SK-N-SH treated with all-trans-retinoic acid at 6 μM for 48 hours (cell line): Measurements from ENCODE around the gene DYNC1LI1.

Experiments used
- ATAC-seq: fragments of 200-7000 bp; cut with Tn5 transposase; 3 replicates; pipeline ENCODE4 v1.9.1; 2020; ENCODE audit warnings: mild to moderate bottlenecking, moderate library complexity
- ARNTL ChIP-seq: fragments of 450-650 bp; formaldehyde crosslinking; IDR thresholded peaks from 2 replicates; pipeline ENCODE4 v1.5.0; 2020; ENCODE audit warnings: low read depth, mild to moderate bottlenecking, moderate library complexity, borderline replicate concordance
- BACH2 ChIP-seq: fragments of 250-450 bp; sonication (Bioruptor Pico); IDR thresholded peaks from 2 replicates; pipeline ENCODE4 v1.9.0; 2021; ENCODE audit warnings: mild to moderate bottlenecking, borderline replicate concordance
- CSDC2 ChIP-seq: fragments of 250-450 bp; sonication (Bioruptor Pico); IDR thresholded peaks from 2 replicates; pipeline ENCODE4 v1.5.0; 2020; ENCODE audit warnings: mild to moderate bottlenecking, moderate library complexity
- CSRNP3 ChIP-seq: fragments of 250-450 bp; sonication (Bioruptor Pico); IDR thresholded peaks from 2 replicates; pipeline ENCODE4 v1.5.1; 2021; ENCODE audit warnings: mild to moderate bottlenecking, moderate library complexity
- ESRRG ChIP-seq: fragments of 250-450 bp; sonication (Bioruptor Pico); IDR thresholded peaks from 2 replicates; pipeline ENCODE4 v1.6.1; 2021; ENCODE audit warnings: mild to moderate bottlenecking
- GLIS3 ChIP-seq: fragments of 250-450 bp; sonication (Bioruptor Pico); IDR thresholded peaks from 2 replicates; pipeline ENCODE4 v1.5.0; 2020; ENCODE audit warnings: mild to moderate bottlenecking, moderate library complexity
- ISL1 ChIP-seq: fragments of 250-450 bp; sonication (Bioruptor Pico); IDR thresholded peaks from 2 replicates; pipeline ENCODE4 v2.1.2; 2022; ENCODE audit warnings: mild to moderate bottlenecking, moderate library complexity
- OSR1 ChIP-seq: fragments of 250-450 bp; sonication (Bioruptor Pico); IDR thresholded peaks from 2 replicates; pipeline ENCODE4 v1.8.0; 2022; ENCODE audit warnings: moderate library complexity, mild to moderate bottlenecking, inconsistent platforms
- PATZ1 ChIP-seq: fragments of 250-450 bp; sonication (Bioruptor Pico); IDR thresholded peaks from 2 replicates; pipeline ENCODE4 v1.8.0; 2020; ENCODE audit warnings: mild to moderate bottlenecking, moderate library complexity, borderline replicate concordance
- POU6F1 ChIP-seq: fragments of 250-450 bp; sonication (Bioruptor Pico); IDR thresholded peaks from 2 replicates; pipeline ENCODE4 v1.8.0; 2021; ENCODE audit warnings: low read depth, mild to moderate bottlenecking, moderate library complexity, borderline replicate concordance
- PPARA ChIP-seq: fragments of 250-450 bp; sonication (Bioruptor Pico); IDR thresholded peaks from 2 replicates; pipeline ENCODE4 v1.5.0; 2020; ENCODE audit warnings: mild to moderate bottlenecking, borderline replicate concordance
- RARB ChIP-seq: fragments of 250-450 bp; sonication (Bioruptor Pico); IDR thresholded peaks from 2 replicates; pipeline ENCODE4 v1.8.0; 2021; ENCODE audit warnings: mild to moderate bottlenecking, moderate library complexity
- SNAI2 ChIP-seq: fragments of 250-450 bp; sonication (Bioruptor Pico); IDR thresholded peaks from 2 replicates; pipeline ENCODE4 v1.5.0; 2020; ENCODE audit warnings: mild to moderate bottlenecking, moderate library complexity
- TCF4 ChIP-seq: fragments of 250-450 bp; sonication (Bioruptor Pico); IDR thresholded peaks from 2 replicates; pipeline ENCODE4 v1.8.0; 2021; ENCODE audit warnings: mild to moderate bottlenecking, moderate library complexity, borderline replicate concordance
- TSHZ2 ChIP-seq: fragments of 250-450 bp; sonication (Bioruptor Pico); IDR thresholded peaks from 2 replicates; pipeline ENCODE4 v1.5.0; 2020; ENCODE audit warnings: mild to moderate bottlenecking, moderate library complexity
- ZC3H10 ChIP-seq: fragments of 250-450 bp; sonication (Bioruptor Pico); IDR thresholded peaks from 2 replicates; pipeline ENCODE4 v1.5.1; 2021; ENCODE audit warnings: mild to moderate bottlenecking, moderate library complexity
- ZFP3 ChIP-seq: fragments of 250-450 bp; sonication (Bioruptor Pico); IDR thresholded peaks from 2 replicates; pipeline ENCODE4 v1.5.0; 2020; ENCODE audit warnings: mild to moderate bottlenecking, moderate library complexity
- ZFP30 ChIP-seq: fragments of 450-650 bp; formaldehyde crosslinking; IDR thresholded peaks from 2 replicates; pipeline ENCODE4 v1.5.0; 2022; ENCODE audit warnings: mild to moderate bottlenecking, moderate library complexity
- ZNF565 ChIP-seq: fragments of 450-650 bp; formaldehyde crosslinking; conservative IDR thresholded peaks from 2 replicates; pipeline ENCODE4 v1.5.0; 2020; ENCODE audit warnings: low read depth, mild to moderate bottlenecking, moderate library complexity
- ZNF70 ChIP-seq: fragments of 450-650 bp; formaldehyde crosslinking; IDR thresholded peaks from 2 replicates; pipeline ENCODE4 v1.5.0; 2020; ENCODE audit warnings: mild to moderate bottlenecking, moderate library complexity
- TF ChIP-seq, protein P1 (sequence below): fragments of 250-450 bp; sonication (Bioruptor Pico); IDR thresholded peaks from 2 replicates; pipeline ENCODE4 v1.5.1; 2020; ENCODE audit warnings: low read depth, mild to moderate bottlenecking, moderate library complexity

DYNC1LI1 gene

DNA sequence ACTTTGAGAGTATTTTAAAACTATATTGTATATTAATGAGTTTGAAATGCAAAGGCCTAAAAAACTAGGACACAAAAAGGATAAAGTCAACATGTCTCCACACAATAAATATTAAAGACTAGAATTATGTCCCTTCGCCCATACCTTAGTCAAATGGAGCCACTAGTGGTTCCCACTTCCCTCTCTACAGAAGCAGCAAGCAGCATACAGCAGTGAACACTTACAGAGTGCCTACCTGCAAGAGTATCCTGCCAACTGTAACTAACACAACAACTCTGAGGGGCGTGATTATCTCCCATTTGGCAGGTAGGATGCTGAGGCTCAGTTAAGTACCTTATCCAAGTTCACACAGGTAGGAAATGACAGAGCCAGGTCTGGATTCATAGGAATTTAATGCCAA is 17.2 kb downstream of the DYNC1LI1 start (continued):
- TF ChIP-seq TSHZ2 (no peak), ESRRG (no peak), CSDC2 (no peak), ZNF70 (CRISPR knock-in tag) (no peak), RARB (no peak), TCF4 (CRISPR knock-in tag) (no peak), GLIS3 (no peak), BACH2 (CRISPR knock-in tag) (no peak), ARNTL (CRISPR knock-in tag) (no peak), ZNF565 (CRISPR knock-in tag) (no peak), ZFP3 (no peak), ISL1 (CRISPR knock-in tag) (no peak)

DNA sequence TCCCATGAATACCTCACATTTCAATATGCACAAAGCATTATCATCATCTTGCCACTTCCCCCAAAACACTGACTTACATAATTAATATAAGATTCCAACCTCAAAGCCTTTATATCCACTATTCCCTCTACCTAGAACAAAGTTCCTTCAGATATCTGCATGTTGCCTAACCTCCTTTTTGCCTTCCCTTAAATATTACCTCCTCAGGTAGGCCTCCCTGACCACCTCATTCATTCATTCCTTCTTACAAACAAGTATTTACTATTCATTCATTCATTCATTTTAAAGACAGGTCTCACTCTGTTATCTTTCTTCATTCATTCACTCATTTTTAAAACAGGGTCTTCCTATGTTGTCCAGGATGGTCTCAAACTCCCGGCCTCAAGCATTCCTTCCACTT is 18.6 kb downstream of the DYNC1LI1 start:
- ATAC-seq = no peak
- TF ChIP-seq, protein P1, sequence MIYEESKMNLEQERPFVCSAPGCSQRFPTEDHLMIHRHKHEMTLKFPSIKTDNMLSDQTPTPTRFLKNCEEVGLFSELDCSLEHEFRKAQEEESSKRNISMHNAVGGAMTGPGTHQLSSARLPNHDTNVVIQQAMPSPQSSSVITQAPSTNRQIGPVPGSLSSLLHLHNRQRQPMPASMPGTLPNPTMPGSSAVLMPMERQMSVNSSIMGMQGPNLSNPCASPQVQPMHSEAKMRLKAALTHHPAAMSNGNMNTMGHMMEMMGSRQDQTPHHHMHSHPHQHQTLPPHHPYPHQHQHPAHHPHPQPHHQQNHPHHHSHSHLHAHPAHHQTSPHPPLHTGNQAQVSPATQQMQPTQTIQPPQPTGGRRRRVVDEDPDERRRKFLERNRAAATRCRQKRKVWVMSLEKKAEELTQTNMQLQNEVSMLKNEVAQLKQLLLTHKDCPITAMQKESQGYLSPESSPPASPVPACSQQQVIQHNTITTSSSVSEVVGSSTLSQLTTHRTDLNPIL (CRISPR knock-in tag) = no peak
- TF ChIP-seq ZFP3 (no peak), ISL1 (CRISPR knock-in tag) (no peak), CSRNP3 (no peak), OSR1 (no peak), BACH2 (CRISPR knock-in tag) (no peak)
- TF ChIP-seq, all 23 proteins: peak for 0

- TF ChIP-seq ARNTL (CRISPR knock-in tag) (no peak), POU6F1 (CRISPR knock-in tag) (no peak), ZFP3 (no peak), CSDC2 (no peak), RARB (no peak)
- no peak for ATAC-seq
Observed at GRCh38 chr3:32551496-32551895, 19.2 kb downstream of the DYNC1LI1 start.

DNA sequence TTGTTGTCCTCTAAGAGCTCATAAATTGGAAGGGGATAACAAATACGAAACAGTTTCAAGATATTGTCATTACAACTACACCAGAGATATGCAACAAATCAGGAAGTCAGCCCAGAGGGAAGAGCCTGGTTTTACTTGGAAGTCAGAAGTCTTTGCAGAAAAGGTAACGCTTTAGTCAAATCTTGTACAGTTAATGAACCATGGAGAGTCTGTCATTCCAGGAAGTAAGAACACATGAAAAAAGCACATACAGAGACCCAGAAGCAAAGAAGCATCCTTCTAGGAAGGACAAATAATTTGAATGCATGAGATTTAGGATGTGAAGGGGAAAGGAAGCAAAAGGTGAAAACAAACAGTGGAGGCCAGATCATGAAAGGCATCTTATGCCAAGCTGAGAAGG is 19.6 kb downstream of the DYNC1LI1 start:
- ATAC-seq = no peak
- TF ChIP-seq GLIS3 (no peak), POU6F1 (CRISPR knock-in tag) (no peak), PATZ1 (CRISPR knock-in tag) (no peak), ZFP3 (no peak), ZFP30 (no peak), ESRRG (no peak), PPARA (CRISPR knock-in tag) (no peak), SNAI2 (CRISPR knock-in tag) (no peak), ZC3H10 (CRISPR knock-in tag) (no peak), TCF4 (CRISPR knock-in tag) (no peak), BACH2 (CRISPR knock-in tag) (no peak), RARB (no peak), CSRNP3 (no peak), OSR1 (no peak)
- TF ChIP-seq, protein P1 (CRISPR knock-in tag) = no peak
